HG03575 (cell line): ENCODE data around the gene SLC35F5.
"Not testable (repeated sequence)": the region's sequence is repeated elsewhere in the genome, so short reads cannot be mapped to it uniquely, and the experiment has no call there.

ENCODE experiments used
- ATAC-seq: cut with Tn5 transposase; IDR thresholded peaks from one replicate; pipeline ENCODE4 v1.9.1; 2021; ENCODE audit not compliant: unreplicated experiment, insufficient number of reproducible peaks, low FRiP score; ENCODE audit errors: extremely low read depth

The SLC35F5 gene

GRCh38 chr2:113760400-113760799 lies 4.0 kb upstream of the SLC35F5 start:
- no peak for ATAC-seq

DNA sequence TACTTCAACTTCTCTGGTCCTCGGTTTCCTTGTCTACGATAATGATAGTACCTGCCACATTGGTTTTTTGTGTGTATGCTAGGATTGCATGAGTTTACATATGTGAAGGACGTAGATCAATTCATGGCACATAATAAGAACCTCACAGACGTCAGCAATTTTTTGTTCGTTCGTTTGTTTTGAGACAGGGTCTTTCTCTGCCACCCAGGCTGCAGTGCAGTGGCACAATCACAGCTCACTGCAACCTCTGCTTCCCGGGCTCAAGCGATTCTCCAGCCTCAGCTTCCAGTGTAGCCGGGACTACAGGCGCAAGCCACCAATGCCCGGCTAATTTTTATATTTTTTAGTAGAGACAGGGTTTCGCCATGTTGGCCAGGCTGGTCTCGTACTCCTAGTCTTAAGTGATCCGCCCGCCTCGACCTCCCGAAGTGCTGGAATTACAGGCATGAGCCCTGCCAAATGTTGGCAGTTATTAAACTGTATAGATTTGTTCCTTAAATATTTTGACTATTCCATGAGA lies 756 bp upstream of the SLC35F5 start:
- no peak for ATAC-seq

- no peak for ATAC-seq
These were observed 547 bp downstream of the SLC35F5 start for GRCh38 chr2:113755835-113756354.

GRCh38 chr2:113755035-113755834 lies 1.2 kb downstream of the SLC35F5 start:
- ATAC-seq = no peak

DNA sequence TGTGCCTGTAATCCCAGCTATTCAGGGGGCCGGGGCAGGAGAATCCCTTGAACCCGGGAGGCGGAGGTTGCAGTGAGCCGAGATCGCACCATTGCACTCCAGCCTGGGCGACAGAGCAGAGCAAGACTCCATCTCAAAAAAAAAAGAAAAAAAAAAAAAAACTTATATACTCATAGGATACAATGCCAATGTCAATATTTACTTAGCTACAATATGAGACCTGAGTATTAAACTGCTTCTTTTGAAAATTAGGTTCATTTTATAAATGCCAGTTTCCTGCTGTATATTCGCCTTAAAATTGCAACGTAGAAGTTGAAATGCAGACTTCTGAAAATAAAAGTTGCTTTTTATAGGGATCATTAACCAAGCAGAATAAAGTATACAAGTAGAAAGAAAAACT lies 2.3 kb downstream of the SLC35F5 start:
- no peak for ATAC-seq

GRCh38 chr2:113750385-113750784 lies 6.1 kb downstream of the SLC35F5 start:
- ATAC-seq = no peak

- ATAC-seq = no peak
These were observed 15.4 kb downstream of the SLC35F5 start for GRCh38 chr2:113741091-113741490.

GRCh38 chr2:113739849-113740248 lies 16.6 kb downstream of the SLC35F5 start:
- no peak for ATAC-seq

DNA sequence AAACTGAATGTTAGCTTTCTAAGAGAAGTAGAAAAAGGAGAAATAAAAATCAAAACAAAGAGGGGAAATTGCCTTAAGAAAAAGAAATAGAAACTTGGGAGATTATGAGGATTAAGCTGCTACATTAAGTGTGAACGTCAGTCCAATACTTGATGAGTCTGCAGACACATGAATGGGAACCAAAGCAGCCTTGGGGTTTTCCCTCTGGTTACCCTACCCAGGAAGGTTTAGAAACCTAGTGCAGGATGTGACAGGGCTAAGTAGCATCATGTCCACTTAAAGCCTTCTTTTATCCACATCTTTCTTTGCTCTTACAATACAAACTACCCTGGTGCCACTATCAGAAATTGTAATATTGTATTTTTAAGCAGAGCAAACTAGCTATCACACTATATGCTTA lies 22.3 kb downstream of the SLC35F5 start:
- peak; percentile 69 for ATAC-seq

DNA sequence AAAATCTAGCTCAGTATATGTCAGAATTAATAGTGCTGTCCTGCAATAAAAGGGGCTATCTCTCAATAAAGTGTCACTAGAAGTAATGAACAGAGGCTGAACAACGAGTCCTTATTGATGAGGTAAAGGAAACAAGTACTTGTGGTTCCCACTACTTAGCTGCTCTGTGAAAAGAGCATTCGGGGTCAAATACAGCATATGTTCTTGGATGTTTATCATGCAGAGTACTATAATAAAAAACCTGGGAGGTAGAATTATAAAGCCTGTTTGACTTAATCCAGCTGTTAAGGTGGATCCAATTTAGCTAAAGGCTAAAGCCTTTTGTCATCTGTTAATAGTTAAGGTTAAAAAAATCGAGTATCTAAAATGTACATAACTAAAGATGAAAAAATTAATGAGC lies 32.4 kb downstream of the SLC35F5 start:
- no peak for ATAC-seq

- ATAC-seq = no peak
These were observed 33.0 kb downstream of the SLC35F5 start for GRCh38 chr2:113723411-113723810.

GRCh38 chr2:113720167-113720566 lies 36.3 kb downstream of the SLC35F5 start:
- ATAC-seq = no peak

- ATAC-seq = no peak
These were observed 40.2 kb downstream of the SLC35F5 start for GRCh38 chr2:113716291-113716690.

DNA sequence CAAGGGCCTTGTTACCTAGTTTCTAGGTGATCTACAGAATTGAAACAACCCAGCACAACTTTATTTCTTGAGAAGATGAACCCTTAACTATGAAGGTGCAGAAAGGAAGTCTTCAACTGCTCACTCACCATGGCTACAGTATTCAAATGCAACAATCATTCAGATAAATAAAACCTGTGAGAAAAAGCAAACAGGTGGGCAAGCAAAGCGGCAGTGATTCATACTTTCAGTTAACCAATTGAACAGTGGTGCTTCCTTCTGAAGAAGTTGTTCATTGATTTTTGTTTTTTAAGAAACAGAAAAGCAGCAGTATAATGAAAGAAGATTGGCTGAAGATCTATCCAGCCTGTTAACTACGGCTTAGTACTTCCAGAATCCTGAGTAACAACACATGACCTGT lies 43.5 kb downstream of the SLC35F5 start:
- no peak for ATAC-seq

DNA sequence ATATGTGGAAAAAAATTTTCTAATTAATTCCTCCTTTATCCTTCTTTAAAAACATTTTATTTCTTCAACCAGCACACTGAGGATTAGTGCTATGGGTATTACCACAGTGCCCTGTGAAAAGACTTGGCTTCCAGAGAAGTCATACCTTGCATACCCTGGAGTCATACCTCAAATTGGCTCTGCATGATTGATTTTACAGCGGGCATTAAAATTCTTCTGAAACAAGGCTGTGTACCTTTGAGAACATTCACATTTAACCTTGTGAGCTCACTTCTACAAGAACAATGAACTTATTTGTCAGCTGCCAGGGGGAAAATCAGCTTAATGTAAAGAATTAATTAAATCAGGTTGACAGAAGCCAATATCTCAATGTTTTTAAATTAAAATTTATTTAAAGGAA lies 44.6 kb downstream of the SLC35F5 start:
- no peak for ATAC-seq

DNA sequence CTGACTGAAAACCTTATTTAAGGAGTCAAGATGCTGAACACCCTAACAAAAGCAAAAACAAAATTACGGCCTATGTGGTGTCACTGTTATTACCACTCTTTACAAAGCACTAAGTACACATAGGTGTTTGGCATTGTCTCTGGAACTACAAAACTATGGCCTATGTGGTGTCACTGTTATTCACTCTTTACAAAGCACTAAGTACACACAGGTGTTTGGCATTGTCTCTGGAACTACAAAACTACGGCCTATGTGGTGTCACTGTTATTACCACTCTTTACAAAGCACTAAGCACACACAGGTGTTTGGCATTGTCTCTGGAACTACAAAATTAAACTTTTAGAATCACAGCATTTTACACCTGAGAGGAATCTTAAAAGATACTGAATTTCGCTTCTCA lies 47.4 kb downstream of the SLC35F5 start:
- ATAC-seq = no peak

- ATAC-seq = no peak
These were observed 49.3 kb downstream of the SLC35F5 start for GRCh38 chr2:113707106-113707505.

DNA sequence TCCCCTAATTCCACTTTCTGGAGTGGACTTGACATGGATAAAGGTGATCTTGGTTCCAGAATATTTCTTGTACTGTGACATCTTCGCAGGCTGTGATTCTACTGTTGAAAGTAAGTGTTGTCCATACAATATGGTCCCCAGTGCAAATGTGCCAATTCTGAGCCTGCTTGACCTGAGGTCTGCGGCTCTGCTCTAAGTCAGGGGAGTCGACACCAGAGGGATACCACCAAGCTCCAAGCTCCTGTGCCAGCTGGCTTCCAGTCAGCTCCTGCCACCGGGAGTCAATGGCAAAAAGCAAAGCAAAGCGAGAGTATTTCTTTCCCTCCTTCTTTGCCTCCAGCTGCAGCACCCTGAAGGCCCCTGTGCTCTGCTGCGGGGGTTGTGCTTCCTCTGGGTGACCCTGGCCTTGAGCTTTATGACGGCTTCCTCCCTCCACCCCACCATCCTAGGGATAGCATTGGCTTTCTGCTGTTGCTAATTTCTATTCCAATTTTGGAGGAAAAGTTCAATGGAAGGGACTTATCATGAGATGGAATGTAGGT lies 50.4 kb downstream of the SLC35F5 start:
- no peak for ATAC-seq

- ATAC-seq = not testable (repeated sequence)
These were observed 52.0 kb downstream of the SLC35F5 start for GRCh38 chr2:113704300-113704993.
